Measurements from ENCODE around the gene MEP1A. TPM values are rescaled to one million over a fixed set of nuclear protein-coding genes. Genes with fewer than 3 reads are reported as not detected.

Gene MEP1A
- total and polyA plus RNA-seq, 2 donors (not counting 1 experiment from before 2014, with no cell fraction given) = not detected

DNA sequence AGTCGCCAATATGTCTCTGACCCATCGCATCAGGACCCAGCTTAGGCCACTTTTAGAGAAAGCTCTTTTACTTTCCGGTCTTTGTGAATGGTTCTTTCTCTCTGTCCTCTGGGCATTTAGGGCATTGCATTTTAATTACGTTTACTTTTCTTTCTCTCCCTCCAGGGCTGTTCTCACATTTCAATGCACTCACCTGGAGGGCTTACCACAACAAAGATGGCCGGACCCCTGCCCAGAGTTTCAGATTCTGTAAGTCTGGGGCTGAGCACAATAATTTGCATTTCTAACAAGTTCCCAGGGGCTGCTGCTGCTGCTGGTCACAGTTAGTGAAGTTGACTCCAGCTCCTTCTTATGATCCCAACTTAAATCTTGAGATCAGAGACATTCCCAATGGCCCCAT lies 43.5 kb upstream of the MEP1A start:
- H3K9me3 Mint-ChIP-seq (ENCODE audit: insufficient read depth) = no peaks in the 10 kb centered on the region
- H3K79me2 ChIP-seq (ENCODE audit: control insufficient read depth, insufficient read depth, low read length) = no peaks in the 10 kb centered on the region
- H3K27ac ChIP-seq (ENCODE audit: low read length in 2 of 2) = no peak overlapping the region
- POLR2A ChIA-PET = no interaction called here
- no peaks in the 10 kb centered on the region for H3K4me1 ChIP-seq (ENCODE audit: control insufficient read depth in 2 of 2, insufficient read depth in 2 of 2, low read length in 2 of 2)
- DNase-seq (no peak), ATAC-seq (ENCODE audit: low read depth) (no peak)
- no peak for TF ChIP-seq EZH2 (IDR thresholded peaks at IDR 0.05; ENCODE audit: borderline replicate concordance, insufficient read depth, low read depth, low read length, poor library complexity, severe bottlenecking)
- TF ChIP-seq, protein P1, sequence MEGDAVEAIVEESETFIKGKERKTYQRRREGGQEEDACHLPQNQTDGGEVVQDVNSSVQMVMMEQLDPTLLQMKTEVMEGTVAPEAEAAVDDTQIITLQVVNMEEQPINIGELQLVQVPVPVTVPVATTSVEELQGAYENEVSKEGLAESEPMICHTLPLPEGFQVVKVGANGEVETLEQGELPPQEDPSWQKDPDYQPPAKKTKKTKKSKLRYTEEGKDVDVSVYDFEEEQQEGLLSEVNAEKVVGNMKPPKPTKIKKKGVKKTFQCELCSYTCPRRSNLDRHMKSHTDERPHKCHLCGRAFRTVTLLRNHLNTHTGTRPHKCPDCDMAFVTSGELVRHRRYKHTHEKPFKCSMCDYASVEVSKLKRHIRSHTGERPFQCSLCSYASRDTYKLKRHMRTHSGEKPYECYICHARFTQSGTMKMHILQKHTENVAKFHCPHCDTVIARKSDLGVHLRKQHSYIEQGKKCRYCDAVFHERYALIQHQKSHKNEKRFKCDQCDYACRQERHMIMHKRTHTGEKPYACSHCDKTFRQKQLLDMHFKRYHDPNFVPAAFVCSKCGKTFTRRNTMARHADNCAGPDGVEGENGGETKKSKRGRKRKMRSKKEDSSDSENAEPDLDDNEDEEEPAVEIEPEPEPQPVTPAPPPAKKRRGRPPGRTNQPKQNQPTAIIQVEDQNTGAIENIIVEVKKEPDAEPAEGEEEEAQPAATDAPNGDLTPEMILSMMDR (IDR thresholded peaks at IDR 0.05) = no peak
- no peaks in the 10 kb centered on the region for H3K27me3 ChIP-seq (replicated peaks in 1 of 4; ENCODE audit: control extremely low read depth in 1 of 4, control insufficient read depth in 3 of 4, insufficient read depth in 4 of 4, low read length in 3 of 4)
- H3K4me2 ChIP-seq (replicated peaks; ENCODE audit: low read depth, low read length, poor library complexity, severe bottlenecking) = no peak overlapping the region
- CTCF ChIA-PET = no interaction called here
- H2AFZ ChIP-seq (ENCODE audit: insufficient read depth, low read depth, low read length, poor library complexity, severe bottlenecking) = no peak overlapping the region
- no peaks in the 10 kb centered on the region for H4K20me1 ChIP-seq (ENCODE audit: control insufficient read depth, insufficient read depth, low read length, poor library complexity, severe bottlenecking)
- no peak overlapping the region for H3K27ac Mint-ChIP-seq
- H3K4me1 Mint-ChIP-seq = no peaks in the 10 kb centered on the region
- no peak overlapping the region for H3K9ac ChIP-seq (ENCODE audit: low read length)
- no peak overlapping the region for H3K4me3 Mint-ChIP-seq
- no peaks in the 10 kb centered on the region for H3K36me3 ChIP-seq (replicated peaks in 1 of 2; ENCODE audit: control extremely low read depth in 1 of 2, control insufficient read depth in 1 of 2, extremely low read depth in 1 of 2, insufficient read depth in 2 of 2, low read length in 1 of 2)
- intact Hi-C loops (cut with micrococcal nuclease) = no loop called here
- H3K9me3 ChIP-seq (ENCODE audit: control extremely low read depth in 1 of 3, control insufficient read depth in 2 of 3, insufficient read depth in 1 of 3, low read length in 2 of 3) = no peaks in the 10 kb centered on the region
- H3K4me3 ChIP-seq (ENCODE audit: control extremely low read depth in 1 of 5, extremely low read depth in 1 of 5, insufficient read depth in 1 of 5, low read depth in 2 of 5, low read length in 4 of 5) = no peak overlapping the region
- WGBS (ENCODE audit: insufficient coverage) = 98% methylated on average over 5 of the region's 5 CpGs
- peaks cover 14% of the 10 kb centered on the region for H3K27me3 Mint-ChIP-seq

DNA sequence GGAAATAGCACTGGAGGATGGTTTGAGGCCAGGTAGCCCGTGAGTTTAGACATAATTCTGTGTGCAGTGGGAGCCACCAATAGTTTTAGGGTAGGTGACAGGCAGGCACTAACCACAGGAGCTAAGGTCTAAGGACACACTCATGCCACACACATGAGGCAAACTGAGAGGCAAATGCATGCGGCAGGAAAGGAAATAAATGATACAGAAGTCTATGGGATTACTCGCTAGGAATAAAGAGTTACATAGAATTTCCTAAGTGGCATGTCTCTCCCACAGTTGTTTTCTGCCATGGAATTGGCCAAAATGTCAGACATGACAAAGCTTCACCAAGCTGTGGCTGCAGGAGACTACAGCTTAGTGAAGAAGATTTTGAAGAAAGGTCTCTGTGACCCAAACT lies 41.5 kb upstream of the MEP1A start:
- Histone ChIP-seq H2AFZ (ENCODE audit: insufficient read depth, low read depth, low read length, poor library complexity, severe bottlenecking) (no peak overlapping the region), H3K4me1 (ENCODE audit: control insufficient read depth in 2 of 2, insufficient read depth in 2 of 2, low read length in 2 of 2) (no peaks in the 10 kb centered on the region), H4K20me1 (ENCODE audit: control insufficient read depth, insufficient read depth, low read length, poor library complexity, severe bottlenecking) (no peaks in the 10 kb centered on the region), H3K9me3 (ENCODE audit: control extremely low read depth in 1 of 3, control insufficient read depth in 2 of 3, insufficient read depth in 1 of 3, low read length in 2 of 3) (no peaks in the 10 kb centered on the region), H3K27me3 (replicated peaks in 1 of 4; ENCODE audit: control extremely low read depth in 1 of 4, control insufficient read depth in 3 of 4, insufficient read depth in 4 of 4, low read length in 3 of 4) (no peaks in the 10 kb centered on the region), H3K79me2 (ENCODE audit: control insufficient read depth, insufficient read depth, low read length) (no peaks in the 10 kb centered on the region), H3K27ac (ENCODE audit: low read length in 2 of 2) (no peak overlapping the region), H3K9ac (ENCODE audit: low read length) (no peak overlapping the region), H3K36me3 (replicated peaks in 1 of 2; ENCODE audit: control extremely low read depth in 1 of 2, control insufficient read depth in 1 of 2, extremely low read depth in 1 of 2, insufficient read depth in 2 of 2, low read length in 1 of 2) (no peaks in the 10 kb centered on the region), H3K4me3 (ENCODE audit: control extremely low read depth in 1 of 5, extremely low read depth in 1 of 5, insufficient read depth in 1 of 5, low read depth in 2 of 5, low read length in 4 of 5) (no peak overlapping the region), H3K4me2 (replicated peaks; ENCODE audit: low read depth, low read length, poor library complexity, severe bottlenecking) (no peak overlapping the region)
- ATAC-seq (ENCODE audit: low read depth) (no peak), DNase-seq (no peak)
- H3K9me3 Mint-ChIP-seq (ENCODE audit: insufficient read depth) = no peaks in the 10 kb centered on the region
- no peaks in the 10 kb centered on the region for H3K4me1 Mint-ChIP-seq
- CTCF ChIA-PET = no interaction called here
- 100% methylated on average over 1 of the region's 3 CpGs for WGBS (ENCODE audit: insufficient coverage)
- peaks cover 6% of the 10 kb centered on the region for H3K27me3 Mint-ChIP-seq
- H3K27ac Mint-ChIP-seq = no peak overlapping the region
- no peak overlapping the region for H3K4me3 Mint-ChIP-seq
- POLR2A ChIA-PET = no interaction called here
- TF ChIP-seq, protein P1 (IDR thresholded peaks at IDR 0.05) = no peak
- TF ChIP-seq EZH2 (IDR thresholded peaks at IDR 0.05; ENCODE audit: borderline replicate concordance, insufficient read depth, low read depth, low read length, poor library complexity, severe bottlenecking) = no peak
- intact Hi-C loops (cut with micrococcal nuclease) = no loop called here
